Measurements from ENCODE around the gene CLBA1.

GRCh38 chr14:105013150-105013785 lies 27.7 kb downstream of the CLBA1 start:
- no peak for TF ChIP-seq CTCF (IDR thresholded peaks at IDR 0.05; ENCODE audit: low read depth, low read length, poor library complexity, severe bottlenecking)
- TF ChIP-seq EZH2phosphoT487 (IDR thresholded peaks at IDR 0.05; ENCODE audit: borderline replicate concordance, low read length) = no peak

All from DOHH2 (cell line).